ENCODE results near the gene TGFB1. TPM values are rescaled to one million over a fixed set of nuclear protein-coding genes. Genes with fewer than 3 reads are reported as not detected.
A peak's percentile ranks its signal among the peaks of the same experiment; 100 is the strongest.

TGFB1 gene
- polyA plus RNA-seq, 1 of the 3 experiments (the other 2 are of a cell fraction), result 25.5 TPM

GRCh38 chr19:41363753-41364523 lies 10.2 kb upstream of the TGFB1 start, which contains the start of gene B9D2 (continued):
- no peak for TF ChIP-seq FOXM1 (IDR thresholded peaks at IDR 0.05; ENCODE audit: low read depth)
- no peak for TF ChIP-seq SIN3A (IDR thresholded peaks at IDR 0.05; ENCODE audit: borderline replicate concordance, low read depth, low read length)
- peak; percentile 90 for TF ChIP-seq POLR2AphosphoS5 (IDR thresholded peaks at IDR 0.05; ENCODE audit: low read depth, low read length)
- no peak for TF ChIP-seq JUND (IDR thresholded peaks at IDR 0.05)
- no peak for TF ChIP-seq CHD2 (IDR thresholded peaks at IDR 0.05; ENCODE audit: low read length, partially characterized antibody)
- no peak for TF ChIP-seq RFX5 (IDR thresholded peaks at IDR 0.05; ENCODE audit: low read length)
- no peak for TF ChIP-seq ZBTB33 (IDR thresholded peaks at IDR 0.05; ENCODE audit: borderline replicate concordance, low read depth)
- no peak for TF ChIP-seq EZH2phosphoT487 (IDR thresholded peaks at IDR 0.05; ENCODE audit: borderline replicate concordance, low read depth)
- TF ChIP-seq MXI1 (IDR thresholded peaks at IDR 0.05; ENCODE audit: low read depth, low read length), result 0 out of 2 replicates have a peak, but pooled peaks have one; percentile 36
- 0 out of 2 replicates have a peak, but pooled peaks have one; percentile 18 for TF ChIP-seq GABPA (IDR thresholded peaks at IDR 0.05; ENCODE audit: low read depth)

- POLR2A ChIA-PET, result interaction anchor here (0.6 to 1.4 kb wide), 5 partner anchors 8 to 65 kb away, joined by 3 to 5 read pairs (median 3); partner anchors contain the start of gene TGFB1
- Histone ChIP-seq H3K27me3 (ENCODE audit: insufficient read depth) (no peaks in the 10 kb centered on the region), H3K36me3 (replicated peaks in 1 of 2; ENCODE audit: control insufficient read depth in 1 of 2, insufficient read depth in 2 of 2, low read length in 1 of 2) (no peaks in the 10 kb centered on the region), H3K4me1 (ENCODE audit: control insufficient read depth in 1 of 2, insufficient read depth in 2 of 2, low read depth in 1 of 2, low read length in 1 of 2) (peaks cover 9 to 13% of the 10 kb centered on the region in 2 experiments; a peak in 3 of 4 replicates), H3K4me3 (ENCODE audit: low read depth in 2 of 2, low read length in 1 of 2) (peak overlapping the region; percentile 68 to 79), H3K4me2 (peak overlapping the region; percentile 78), H3K9ac (peak overlapping the region; percentile 93), H4K20me1 (ENCODE audit: insufficient read depth) (peaks cover 4% of the 10 kb centered on the region; the same call in 1 of the 2 replicates), H3K79me2 (ENCODE audit: insufficient read depth) (peaks cover 33% of the 10 kb centered on the region), H2AFZ (ENCODE audit: low read depth) (peak overlapping the region; percentile 82), H3K27ac (ENCODE audit: low read depth in 2 of 2, low read length in 1 of 2) (peak overlapping the region; percentile 56 to 99; a peak in 3 of 4 replicates), H3K9me2 (no peaks in the 10 kb centered on the region), H3K9me3 (no peaks in the 10 kb centered on the region), H3F3A (replicated peaks; ENCODE audit: insufficient read depth) (peaks cover 12% of the 10 kb centered on the region)
- 35% methylated on average over 6 of the region's 6 CpGs for WGBS (ENCODE audit: low lambda C conversion rate)
- no peak for DNase-seq
- TF ChIP-seq RFX5 (IDR thresholded peaks at IDR 0.05; ENCODE audit: low read length) (no peak), TAF1 (IDR thresholded peaks at IDR 0.05; ENCODE audit: borderline replicate concordance, low read depth, low read length) (no peak)
- CTCF ChIA-PET, result interaction anchor here (1.0 to 1.8 kb wide), 4 partner anchors 8 to 54 kb away, joined by 3 to 6 read pairs (median 5); no protein-coding TSS in a partner anchor
Measured at GRCh38 chr19:41363371-41363752, 9.6 kb upstream of the TGFB1 start.

Measured in SK-N-SH (cell line).